ENCODE measurements around the gene LYPD8.

The LYPD8 gene

DNA sequence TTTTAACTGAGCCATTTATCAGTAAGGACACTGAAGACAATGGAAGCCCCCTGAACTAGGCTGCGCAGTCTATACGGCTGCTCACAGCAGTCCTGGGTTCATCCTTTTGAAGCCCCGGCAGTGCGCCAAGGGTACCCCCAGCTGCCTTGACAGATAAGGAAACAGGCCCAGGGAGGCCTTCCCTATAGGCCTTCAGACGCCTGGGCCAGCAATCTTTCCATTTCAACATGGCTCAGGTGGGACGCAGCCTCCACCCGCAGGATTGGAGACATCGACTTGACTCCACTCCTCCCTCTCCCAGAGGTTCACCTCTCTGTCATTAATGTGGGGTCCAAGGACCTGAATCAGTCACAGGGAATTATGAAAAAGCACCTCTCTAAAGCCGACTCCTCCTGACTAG, 2.8 kb upstream of the LYPD8 start:
- DNase-seq (ENCODE audit: extremely low read depth in 1 of 2, low read depth in 1 of 2) = no peak

DNA sequence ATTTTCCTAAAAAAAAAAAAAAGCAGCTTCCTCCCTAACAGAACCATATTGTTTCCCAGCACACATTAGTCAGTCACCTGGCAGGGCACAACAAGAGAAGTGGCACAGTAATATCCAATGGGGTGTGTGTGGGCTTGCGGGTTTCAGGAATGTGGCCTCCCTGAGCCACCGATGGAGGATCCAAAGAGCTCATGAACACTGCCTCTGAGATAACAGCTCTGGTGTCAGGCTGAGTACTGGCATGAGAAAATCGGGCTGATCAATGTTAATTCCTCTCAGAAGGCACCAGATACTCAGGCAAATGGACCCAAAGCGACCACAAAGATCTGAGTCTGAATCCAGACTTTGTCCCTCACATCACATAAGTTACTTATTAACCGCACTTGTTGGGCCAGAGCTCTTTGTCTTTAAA, 2.2 kb upstream of the LYPD8 start:
- DNase-seq (ENCODE audit: extremely low read depth in 1 of 2, low read depth in 1 of 2) = no peak

DNA sequence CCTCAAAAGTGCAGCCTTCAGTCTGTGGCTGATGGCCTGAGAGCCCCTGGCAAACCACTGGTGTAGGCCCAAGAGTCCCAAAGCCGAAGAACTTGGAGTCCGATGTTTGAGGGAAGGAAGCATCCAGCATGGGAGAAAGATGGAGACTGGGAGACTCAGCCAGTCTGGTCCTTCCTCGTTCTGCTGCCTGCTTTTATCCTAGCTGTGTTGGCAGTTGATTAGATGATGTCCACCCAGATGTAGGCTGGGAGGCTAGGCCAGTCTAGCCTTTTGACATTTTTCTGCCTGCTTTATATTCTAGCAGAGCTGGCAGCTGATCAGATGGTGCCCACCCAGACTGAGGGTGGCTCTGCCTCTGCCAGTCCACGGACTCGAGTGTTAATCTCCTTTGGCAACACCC, 1.1 kb upstream of the LYPD8 start:
- DNase-seq (ENCODE audit: extremely low read depth in 1 of 2, low read depth in 1 of 2) = no peak

DNA sequence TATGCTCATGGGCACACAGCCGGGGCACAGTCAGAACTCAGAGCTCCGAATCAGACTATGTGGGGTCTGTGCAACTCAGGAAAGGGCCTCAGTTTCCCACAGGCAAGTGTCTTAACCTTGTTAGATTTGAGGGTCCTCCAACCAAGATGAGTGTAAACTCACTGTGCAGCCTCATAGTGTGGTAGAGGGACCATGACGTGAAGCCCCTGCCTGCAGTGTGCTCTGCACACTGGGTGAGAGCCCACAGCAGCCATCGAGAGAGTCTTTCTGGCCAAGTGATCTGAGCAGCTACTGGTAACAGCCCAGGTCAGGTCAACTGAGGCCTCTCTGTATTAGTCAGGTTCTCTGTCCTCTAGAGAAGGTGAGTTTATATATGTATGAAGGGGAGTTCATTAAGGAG, 592 bp upstream of the LYPD8 start:
- no peak for DNase-seq (ENCODE audit: extremely low read depth in 1 of 2, low read depth in 1 of 2)

DNA sequence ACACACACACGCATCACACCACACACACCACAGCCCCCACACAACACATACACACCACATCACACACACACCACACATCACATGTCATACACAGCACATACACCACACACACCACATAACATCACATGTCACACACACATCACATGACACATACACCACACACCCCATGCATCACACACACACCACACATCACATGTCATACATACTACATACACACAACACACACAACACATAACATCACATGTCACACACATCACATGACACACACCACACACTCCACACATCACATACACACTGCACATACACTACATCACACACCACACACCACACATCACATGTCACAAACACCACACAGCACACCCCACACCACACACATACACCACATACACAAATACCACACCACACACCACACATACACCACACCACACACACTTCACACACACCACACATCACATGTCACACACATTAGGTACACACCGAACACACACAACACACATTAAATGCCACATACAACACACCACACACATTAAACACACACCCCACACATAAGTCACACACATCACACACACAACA, 1.8 kb downstream of the LYPD8 start:
- DNase-seq (ENCODE audit: extremely low read depth in 1 of 2, low read depth in 1 of 2) = no peak

DNA sequence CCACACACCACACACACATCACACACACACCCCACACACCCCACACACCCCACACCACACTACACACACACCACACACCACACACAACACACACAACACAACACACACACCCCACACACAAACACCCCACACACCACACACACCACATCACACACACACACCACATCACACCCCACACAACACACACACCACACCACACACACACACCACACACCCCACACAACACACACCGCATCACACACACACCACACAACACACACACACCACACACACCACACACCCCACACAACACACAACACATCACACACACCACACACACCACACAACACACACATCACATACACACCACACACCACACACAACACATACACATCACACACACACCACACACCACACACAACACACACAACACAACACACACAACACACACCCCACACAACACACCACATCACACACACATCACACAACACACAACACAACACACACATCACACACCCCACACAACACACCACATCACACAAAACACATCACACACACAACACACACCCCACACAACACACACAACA, 2.4 kb downstream of the LYPD8 start:
- DNase-seq (ENCODE audit: extremely low read depth in 1 of 2, low read depth in 1 of 2) = no peak

DNA sequence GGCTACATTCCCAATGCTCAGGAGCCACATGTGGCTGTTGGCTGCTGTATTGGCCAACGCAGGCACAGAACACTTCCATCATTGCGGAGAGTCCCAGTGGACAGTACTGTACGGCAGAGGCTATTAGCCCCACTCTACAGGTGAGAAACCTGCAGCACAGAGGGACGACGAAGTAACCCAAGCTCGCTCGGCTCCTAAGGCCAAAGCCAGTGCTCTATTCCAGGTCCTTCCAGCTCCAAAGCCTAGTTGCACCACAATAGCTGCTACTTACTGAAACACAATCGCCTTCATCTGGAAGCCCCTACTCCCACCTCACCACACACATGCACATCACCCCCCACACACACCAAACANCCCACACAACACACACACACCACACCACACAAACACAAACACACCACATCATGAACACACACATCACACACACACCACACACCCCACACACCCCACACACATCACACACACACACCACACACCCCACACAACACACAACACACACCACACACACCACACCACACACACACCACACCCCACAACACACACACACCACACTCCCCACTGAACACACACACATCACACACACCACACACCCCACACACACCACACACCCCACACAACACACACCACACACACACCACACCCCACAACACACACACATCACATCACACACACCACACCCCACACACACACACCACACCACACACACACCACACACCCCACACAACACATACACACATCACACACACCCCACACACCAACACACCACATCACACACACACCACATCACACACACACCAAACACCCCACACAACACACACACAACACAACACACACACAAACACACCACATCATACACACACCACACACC, 3.2 kb downstream of the LYPD8 start:
- DNase-seq (ENCODE audit: extremely low read depth in 1 of 2, low read depth in 1 of 2) = no peak

DNA sequence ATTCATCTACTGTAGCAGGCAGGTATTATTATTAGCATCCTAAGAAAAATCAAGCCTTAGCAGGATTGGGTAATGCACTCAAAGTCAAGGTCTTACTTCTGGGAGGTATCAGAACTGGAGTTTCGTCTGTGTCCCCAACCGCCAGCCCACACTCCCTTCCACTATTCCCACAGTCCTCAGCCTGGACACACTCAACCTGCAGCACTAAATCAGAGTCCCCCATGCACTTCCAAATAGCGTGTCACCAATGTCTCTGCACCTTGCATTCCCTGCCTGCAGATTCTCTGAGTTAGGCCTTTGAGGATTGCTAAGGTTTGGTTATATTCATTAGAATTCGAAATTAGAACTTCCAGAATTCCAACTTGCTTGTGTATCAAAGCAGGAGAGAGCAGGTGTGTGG, 3.9 kb downstream of the LYPD8 start:
- DNase-seq (ENCODE audit: extremely low read depth in 1 of 2, low read depth in 1 of 2) = no peak

DNA sequence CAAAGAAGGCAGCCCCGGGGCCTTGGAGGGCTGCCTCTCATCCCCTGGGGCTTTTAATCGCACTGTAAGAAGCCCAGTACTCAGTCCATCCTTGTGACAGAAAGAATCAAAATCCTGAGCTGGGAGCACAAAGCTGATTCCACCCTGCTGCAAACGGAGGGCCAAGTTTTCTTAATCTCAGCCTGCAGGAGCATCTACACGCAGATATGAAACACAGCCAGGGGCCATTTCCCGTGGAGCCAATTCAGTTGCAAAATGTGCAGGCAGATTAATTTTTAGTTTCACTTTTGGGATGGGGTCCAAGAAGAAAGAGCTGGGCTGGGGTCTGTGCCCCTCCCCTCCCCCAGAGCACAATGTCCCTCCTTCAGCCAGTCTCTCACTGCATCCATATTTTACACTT, 4.4 kb downstream of the LYPD8 start:
- no peak for DNase-seq (ENCODE audit: extremely low read depth in 1 of 2, low read depth in 1 of 2)

DNA sequence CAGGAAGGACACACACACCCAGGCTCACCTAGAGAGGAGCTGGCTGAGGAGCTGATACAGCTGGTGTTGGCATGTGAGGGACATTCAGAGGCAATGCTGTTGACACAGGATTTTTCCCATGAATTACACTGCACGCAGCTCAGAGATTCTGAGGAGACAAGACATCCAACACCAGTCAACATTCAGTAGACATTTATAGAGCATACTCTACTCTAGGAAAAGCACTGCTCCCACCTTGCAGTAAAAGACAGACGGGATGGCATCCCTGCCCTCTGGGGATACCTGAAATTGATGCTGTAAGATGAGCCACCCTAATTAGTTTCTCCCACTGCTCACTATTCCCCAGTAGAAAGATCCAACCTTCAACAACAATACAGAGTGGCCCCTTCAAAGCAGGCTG, 5.1 kb downstream of the LYPD8 start:
- no peak for DNase-seq (ENCODE audit: extremely low read depth in 1 of 2, low read depth in 1 of 2)

DNA sequence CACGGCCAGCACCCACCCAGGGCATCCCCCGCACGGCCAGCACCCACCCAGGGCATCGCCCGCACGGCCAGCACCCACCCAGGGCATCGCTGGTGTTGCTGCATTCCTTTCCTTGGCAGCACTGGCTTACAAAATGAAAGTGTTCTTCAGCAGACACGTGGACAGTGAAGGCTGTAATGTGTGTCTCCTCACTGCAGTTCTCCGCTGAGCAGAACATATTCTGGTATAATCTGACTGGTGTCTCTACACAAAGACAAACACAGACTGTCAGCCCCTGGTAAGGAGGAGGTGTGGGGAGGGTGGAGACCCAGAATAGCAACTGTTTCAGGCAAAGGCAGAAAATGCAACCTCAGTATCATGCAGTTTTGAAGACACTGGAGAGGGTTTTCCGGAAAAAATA, 7.3 kb downstream of the LYPD8 start:
- DNase-seq (ENCODE audit: extremely low read depth in 1 of 2, low read depth in 1 of 2) = no peak

DNA sequence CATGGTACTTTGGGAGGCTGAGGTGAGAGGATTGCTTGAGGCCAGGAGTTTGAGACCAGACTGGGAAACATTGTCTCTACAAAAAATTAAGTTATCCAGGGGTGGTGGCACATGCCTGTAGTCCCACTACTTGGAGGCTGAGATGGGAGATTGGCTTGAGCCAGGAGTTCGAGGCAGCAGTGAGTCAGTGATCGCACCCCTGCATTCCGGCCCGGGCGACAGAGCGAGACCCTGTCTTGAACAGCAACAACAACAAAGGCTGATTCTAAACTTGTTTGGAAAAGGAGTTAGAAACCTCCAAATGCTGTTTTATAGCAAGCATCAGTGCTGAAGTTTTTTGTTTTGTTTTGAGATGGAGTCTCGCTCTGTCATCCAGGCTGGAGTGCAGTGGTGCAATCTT, 14.7 kb downstream of the LYPD8 start:
- no peak for DNase-seq (ENCODE audit: extremely low read depth in 1 of 2, low read depth in 1 of 2)

DNA sequence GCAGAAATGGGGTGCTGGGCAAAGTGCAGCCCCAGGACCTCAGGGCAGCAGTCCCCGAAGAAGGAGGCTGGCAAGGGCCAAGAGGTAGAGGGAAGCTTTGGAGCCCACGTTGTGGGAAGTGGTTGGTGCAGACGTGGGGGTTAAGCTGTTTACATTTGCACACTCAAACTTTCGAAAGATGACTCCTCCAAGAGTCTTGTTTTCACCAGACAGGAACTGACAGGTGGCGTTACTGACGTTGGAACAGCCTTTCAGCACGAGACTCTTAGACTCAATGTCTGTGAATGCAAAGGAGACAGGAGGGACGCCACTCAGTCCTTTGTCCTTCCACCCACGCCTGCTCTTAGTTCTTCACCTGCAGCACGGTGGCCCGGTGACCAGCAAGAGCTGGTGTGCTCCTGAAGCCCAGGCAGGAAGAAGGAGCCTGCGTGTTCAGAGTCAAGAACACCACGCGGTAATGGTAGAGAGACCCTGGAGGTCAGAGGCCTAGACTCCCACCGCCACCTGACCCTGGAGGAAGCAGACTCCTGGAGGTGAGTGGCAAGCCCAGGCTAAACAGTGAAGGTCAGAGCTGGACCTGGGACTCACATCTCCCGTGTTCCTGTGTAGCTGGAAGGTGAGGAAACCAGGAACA, 15.9 kb downstream of the LYPD8 start:
- no peak for DNase-seq (ENCODE audit: extremely low read depth in 1 of 2, low read depth in 1 of 2)

DNA sequence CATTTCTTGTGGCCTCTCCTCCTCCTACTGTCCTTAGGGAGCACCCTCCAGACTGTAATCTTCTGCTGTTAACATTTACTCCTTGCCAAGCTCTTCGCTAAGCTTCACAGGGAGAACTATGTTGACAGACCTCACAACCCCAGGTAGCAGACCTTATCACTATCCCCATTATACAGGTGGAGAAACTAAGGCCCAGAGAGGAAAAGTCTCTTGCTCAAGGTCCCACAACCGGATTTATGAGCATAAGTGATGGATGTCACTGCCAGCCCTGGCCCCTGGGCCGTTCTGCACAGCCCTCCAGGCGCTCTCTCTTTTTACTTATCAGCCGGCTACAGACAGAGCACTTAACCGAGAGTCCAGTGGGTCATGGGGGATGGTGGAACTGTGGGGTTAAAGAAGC, 18.1 kb downstream of the LYPD8 start:
- no peak for DNase-seq (ENCODE audit: extremely low read depth in 1 of 2, low read depth in 1 of 2)

DNA sequence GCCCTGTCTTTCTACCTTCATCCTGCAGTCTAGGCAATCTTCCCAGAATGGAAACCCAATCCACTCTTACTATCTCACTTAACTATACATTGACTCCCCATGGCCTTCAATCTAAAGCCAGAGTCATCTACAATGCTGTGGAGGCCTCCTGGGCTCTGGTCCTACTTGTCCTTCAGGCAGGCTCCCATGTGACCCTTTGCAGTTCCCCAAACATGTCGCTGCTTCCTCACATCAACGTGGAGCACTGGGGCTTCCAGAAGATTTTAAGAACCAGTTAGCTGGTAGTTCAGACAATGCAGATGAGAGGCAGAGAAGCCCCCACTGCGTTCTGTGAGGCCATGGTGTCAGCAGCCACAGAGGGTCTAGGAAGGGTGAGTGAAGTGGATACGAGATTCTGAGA, 18.6 kb downstream of the LYPD8 start:
- DNase-seq (ENCODE audit: extremely low read depth in 1 of 2, low read depth in 1 of 2) = no peak

DNA sequence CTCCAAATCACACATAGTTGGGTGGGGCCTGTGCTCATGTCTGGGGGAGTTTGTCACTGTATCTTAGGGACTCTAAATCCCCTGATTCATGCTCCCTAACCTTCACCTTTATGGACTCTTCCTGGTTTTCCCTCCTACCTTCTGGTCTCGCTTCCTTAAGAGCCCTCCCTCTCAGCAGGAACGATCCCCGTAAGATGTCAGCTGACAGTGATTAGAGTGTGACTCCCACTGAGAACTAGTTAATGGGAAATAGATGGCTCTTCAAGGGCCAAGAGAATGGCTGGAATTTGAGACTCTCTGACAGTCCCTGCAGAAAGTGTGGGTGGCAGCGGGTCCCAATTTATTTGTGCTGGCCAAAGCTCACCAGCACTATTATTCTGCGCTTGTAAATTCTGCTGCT, 22.0 kb downstream of the LYPD8 start:
- DNase-seq (ENCODE audit: extremely low read depth in 1 of 2, low read depth in 1 of 2) = no peak

DNA sequence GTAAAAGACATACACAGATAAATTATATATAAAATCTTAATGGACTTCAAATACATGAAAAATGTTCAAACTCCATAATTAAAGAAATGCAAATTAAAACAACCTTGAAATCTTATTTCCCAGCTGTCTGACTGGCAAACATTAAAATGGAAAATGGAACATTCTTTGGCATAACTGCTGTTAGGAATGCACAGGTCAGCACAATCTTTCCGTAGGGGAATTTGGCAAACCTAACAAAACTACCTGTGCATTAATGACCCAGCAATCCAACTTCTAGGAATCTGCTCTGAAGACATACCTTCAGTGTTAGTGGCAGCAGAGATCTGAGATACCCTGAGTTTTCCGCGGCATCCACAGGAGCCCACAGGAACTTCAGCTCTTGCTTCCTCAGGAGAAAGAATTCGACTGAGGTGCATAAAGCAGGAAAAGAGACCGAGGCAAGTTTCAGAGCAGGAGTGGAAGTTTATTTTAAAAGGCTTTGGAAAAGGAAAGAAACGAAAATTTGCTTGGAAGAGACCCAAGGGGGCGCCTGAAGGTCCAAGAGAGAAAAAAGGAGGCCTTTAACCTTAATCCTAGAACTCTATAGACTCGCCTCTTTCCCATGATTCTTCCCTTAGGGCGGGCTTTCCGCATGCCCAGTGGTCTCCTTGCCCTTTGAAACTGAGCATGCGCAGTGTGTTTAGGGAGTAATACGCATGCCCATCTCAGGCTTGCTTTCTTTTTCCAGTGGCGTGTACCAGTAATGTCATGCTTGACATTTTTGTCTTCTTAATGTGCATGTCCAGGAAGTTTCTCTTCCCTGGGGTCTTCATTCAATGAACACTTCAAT, 24.8 kb downstream of the LYPD8 start:
- DNase-seq (ENCODE audit: extremely low read depth in 1 of 2, low read depth in 1 of 2) = no peak

DNA sequence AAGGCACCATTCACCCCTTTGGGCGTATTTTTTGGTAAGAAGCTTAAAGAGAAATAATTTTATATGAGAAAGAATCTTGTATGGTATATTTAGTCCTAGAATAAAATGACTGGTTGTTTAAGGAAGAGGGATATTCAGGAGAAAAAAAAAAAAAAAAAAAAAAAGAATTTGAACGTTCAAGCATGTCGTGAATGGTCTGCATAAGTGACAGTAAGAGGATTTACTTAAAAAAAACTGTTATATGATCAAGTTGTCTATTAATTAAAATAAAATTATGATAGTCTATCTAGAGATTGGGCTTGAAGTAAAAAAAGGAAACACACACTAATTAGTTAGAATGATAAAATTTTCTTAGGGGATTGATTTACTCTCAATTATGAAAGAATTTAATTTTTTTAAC, 41.3 kb downstream of the LYPD8 start:
- DNase-seq (ENCODE audit: extremely low read depth in 1 of 2, low read depth in 1 of 2) = no peak

DNA sequence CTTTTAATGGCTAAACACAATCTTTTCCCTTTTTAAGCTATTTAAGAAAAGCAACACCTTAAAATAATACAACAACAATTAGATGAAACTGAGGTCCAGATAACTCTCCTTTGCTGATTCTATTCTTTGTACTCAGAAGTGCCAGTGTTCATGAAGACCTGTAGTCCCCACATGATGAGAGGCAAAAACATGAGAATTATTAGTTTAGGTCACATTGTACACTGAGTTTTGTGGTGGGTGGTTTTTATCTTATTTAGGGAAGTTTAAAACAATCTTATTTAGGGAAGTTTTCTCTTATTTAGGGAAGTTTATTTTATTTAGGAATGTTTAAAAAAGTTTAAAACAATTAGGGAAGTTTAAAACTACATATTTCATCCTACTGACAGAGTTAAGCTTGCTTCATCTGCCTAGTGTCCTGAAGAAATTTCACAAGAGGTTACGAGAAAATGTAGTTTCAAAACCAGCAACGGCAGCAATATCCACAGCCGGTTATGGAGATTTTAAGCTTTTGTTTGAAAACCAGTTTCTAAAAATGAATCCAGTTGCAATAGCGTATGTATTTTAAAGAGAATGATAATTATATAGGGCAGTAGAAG, 45.2 kb downstream of the LYPD8 start:
- no peak for DNase-seq (ENCODE audit: extremely low read depth in 1 of 2, low read depth in 1 of 2)

DNA sequence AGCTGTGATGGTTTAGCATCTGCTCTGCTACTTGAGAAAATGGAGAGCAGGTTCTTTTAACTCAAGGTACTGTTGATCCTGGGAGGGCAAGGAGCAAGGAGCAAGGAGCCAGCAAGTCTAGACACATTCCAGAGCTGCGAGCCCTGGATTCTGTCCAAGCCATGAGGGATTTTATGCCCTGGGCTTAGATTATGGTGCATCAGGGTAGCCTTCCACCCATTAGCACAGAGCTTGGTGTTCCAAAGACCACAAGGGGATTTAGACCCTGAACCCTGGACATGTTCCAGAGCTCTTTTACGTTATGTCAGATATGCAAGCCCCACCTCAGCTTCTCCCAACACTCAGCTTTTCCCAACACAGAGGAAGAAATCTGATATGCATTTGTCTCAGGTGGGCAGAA, 51.0 kb downstream of the LYPD8 start:
- no peak for DNase-seq (ENCODE audit: extremely low read depth in 1 of 2, low read depth in 1 of 2)

DNA sequence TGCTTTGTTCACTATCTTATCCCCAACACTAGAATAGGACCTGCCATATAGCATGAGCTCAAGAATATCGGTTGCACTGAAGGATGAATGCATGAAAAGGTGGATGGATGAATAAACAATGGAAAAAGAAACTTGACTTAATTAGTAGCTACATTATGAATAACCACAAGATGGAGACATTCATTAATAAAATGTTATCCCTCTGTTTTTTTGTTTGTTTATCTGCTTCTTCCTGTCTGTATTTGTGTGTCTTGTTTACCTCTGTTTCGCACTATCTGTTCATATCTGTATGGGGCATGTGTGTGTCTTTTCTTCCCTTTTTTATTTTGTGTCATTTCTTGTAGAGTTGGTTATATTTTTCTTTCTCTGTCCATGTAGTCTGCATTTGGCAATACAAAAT, 51.9 kb downstream of the LYPD8 start:
- no peak for DNase-seq (ENCODE audit: extremely low read depth in 1 of 2, low read depth in 1 of 2)
